ENCODE data around the gene LRRK1. TPM values are rescaled to one million over a fixed set of nuclear protein-coding genes. Genes with fewer than 3 reads are reported as not detected.

Gene LRRK1
- total RNA-seq, 1 experiment from 2014 or later: 7.0 TPM

GRCh38 chr15:101062471-101063171, 143.5 kb downstream of the LRRK1 start:
- H2AFZ ChIP-seq (ENCODE audit: low read length): no peak overlapping the region
- no peaks in the 10 kb centered on the region for H3K27me3 ChIP-seq (ENCODE audit: low read length)
- intact Hi-C loops (cut with micrococcal nuclease): no loop called here
- no peaks in the 10 kb centered on the region for H3K9me2 ChIP-seq (replicated peaks; ENCODE audit: low read length)
- H4K20me1 ChIP-seq (ENCODE audit: low read length): no peaks in the 10 kb centered on the region
- H3K9me3 ChIP-seq (ENCODE audit: low read length): no peaks in the 10 kb centered on the region
- no peaks in the 10 kb centered on the region for H3F3A ChIP-seq (ENCODE audit: low read length, unreplicated experiment)
- ChIA-PET POLR2A (ENCODE audit: unreplicated experiment) (no interaction called here), CTCF (no interaction called here)
- H3K27ac ChIP-seq (ENCODE audit: low read length): no peak overlapping the region
- H3K79me2 ChIP-seq (ENCODE audit: low read length): no peaks in the 10 kb centered on the region
- no peaks in the 10 kb centered on the region for H3K4me1 ChIP-seq (ENCODE audit: insufficient read depth, low read length)
- no peak for ATAC-seq
- no peaks in the 10 kb centered on the region for H3K36me3 ChIP-seq (ENCODE audit: low read depth, low read length)
- no peak overlapping the region for H3K9ac ChIP-seq (ENCODE audit: low read length)
- no TSS peak for BruUV-seq (replicated peaks)
- no peak for DNase-seq
- TF ChIP-seq EZH2 (IDR thresholded peaks at IDR 0.05; ENCODE audit: low read length, unreplicated experiment): no peak
- no peak for TF ChIP-seq EZH2phosphoT487 (IDR thresholded peaks at IDR 0.05; ENCODE audit: borderline replicate concordance, low read length)
- no peak for TF ChIP-seq CTCF (conservative IDR thresholded peaks at IDR 0.05; ENCODE audit: low read depth, low read length)
- no peak overlapping the region for H3K4me2 ChIP-seq (ENCODE audit: low read length)
- no peak overlapping the region for H3K4me3 ChIP-seq (ENCODE audit: low read length)

DNA sequence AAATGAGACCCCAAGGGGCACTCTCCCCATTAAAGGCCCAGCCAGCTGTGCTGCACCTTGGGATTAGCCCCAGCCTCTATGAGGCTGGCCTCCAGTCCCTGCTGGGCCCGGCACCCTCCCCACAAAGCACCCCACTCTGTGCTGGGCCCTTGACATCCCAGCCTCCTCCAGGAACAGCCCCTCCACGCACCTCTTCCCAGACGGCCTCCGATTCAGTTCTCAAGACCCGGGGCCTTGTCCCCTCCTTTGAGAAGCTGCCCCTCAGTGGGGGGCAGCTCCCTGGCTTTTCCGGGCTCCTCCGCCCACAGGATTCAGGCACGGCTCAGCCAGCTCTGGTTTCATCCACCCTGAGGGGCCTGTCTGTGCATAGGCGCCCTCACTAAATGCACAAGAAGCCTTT, 144.1 kb downstream of the LRRK1 start:
- H3K9me2 ChIP-seq (replicated peaks; ENCODE audit: low read length): no peaks in the 10 kb centered on the region
- H3K27ac ChIP-seq (ENCODE audit: low read length): no peak overlapping the region
- H3K36me3 ChIP-seq (ENCODE audit: low read depth, low read length): no peaks in the 10 kb centered on the region
- DNase-seq (no peak), ATAC-seq (no peak)
- CTCF ChIA-PET: no interaction called here
- H3K79me2 ChIP-seq (ENCODE audit: low read length): no peaks in the 10 kb centered on the region
- no peak overlapping the region for H3K4me2 ChIP-seq (ENCODE audit: low read length)
- no peaks in the 10 kb centered on the region for H3K27me3 ChIP-seq (ENCODE audit: low read length)
- H3F3A ChIP-seq (ENCODE audit: low read length, unreplicated experiment): no peaks in the 10 kb centered on the region
- no peaks in the 10 kb centered on the region for H3K9me3 ChIP-seq (ENCODE audit: low read length)
- TF ChIP-seq EZH2phosphoT487 (IDR thresholded peaks at IDR 0.05; ENCODE audit: borderline replicate concordance, low read length) (no peak), EZH2 (IDR thresholded peaks at IDR 0.05; ENCODE audit: low read length, unreplicated experiment) (no peak), CTCF (conservative IDR thresholded peaks at IDR 0.05; ENCODE audit: low read depth, low read length) (no peak)
- no peak overlapping the region for H3K9ac ChIP-seq (ENCODE audit: low read length)
- no peaks in the 10 kb centered on the region for H3K4me1 ChIP-seq (ENCODE audit: insufficient read depth, low read length)
- BruUV-seq (replicated peaks): no TSS peak
- no peaks in the 10 kb centered on the region for H4K20me1 ChIP-seq (ENCODE audit: low read length)
- no peak overlapping the region for H3K4me3 ChIP-seq (ENCODE audit: low read length)
- intact Hi-C loops (cut with micrococcal nuclease): no loop called here
- no peak overlapping the region for H2AFZ ChIP-seq (ENCODE audit: low read length)
- POLR2A ChIA-PET (ENCODE audit: unreplicated experiment): no interaction called here

DNA sequence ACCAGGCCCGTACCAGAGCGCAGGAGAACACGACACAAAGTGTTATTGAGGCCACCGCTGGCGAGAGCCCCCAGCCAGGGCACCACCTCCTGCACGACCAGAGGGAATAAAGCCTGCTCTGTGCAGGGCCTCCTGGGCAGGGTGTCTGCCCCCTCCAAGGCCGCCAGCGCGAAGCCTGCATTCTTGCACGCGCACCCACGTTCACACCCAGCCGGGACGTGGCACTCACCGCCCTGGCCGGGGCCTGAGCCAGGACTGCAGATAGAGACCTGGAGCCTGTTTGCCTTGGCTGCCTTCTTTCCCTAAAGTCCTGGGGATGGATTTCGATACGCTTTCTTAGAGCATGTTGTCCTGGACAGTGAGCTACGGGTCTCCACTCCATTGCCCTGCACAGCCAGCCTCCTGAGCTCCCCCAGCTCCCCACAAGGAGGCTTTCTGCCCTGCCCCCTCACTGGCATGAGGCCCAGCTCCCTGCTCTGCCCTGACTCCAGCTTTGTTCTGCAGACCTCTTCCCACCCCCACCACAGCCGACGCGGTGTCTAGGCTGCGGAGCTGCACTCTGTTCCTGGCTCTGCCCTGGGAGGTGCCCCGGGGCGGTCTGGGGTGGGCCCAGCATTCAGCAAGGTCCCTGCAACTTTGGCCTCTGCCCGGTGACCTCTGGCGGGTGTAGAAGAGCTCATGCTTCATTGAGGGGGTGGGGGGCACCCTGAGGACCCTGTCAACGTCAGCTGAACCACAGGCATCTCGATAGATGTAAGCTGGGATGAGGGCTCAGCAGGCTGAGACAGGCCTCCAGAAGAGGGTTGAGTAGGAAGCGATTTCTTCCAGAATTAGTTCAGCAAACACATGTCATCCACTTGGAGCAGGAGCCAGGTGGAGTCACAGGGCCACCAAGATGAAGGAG, 145.0 kb downstream of the LRRK1 start:
- Histone ChIP-seq H3K27me3 (ENCODE audit: low read length) (no peaks in the 10 kb centered on the region), H4K20me1 (ENCODE audit: low read length) (no peaks in the 10 kb centered on the region), H3F3A (ENCODE audit: low read length, unreplicated experiment) (no peaks in the 10 kb centered on the region), H3K9ac (ENCODE audit: low read length) (no peak overlapping the region), H3K4me1 (ENCODE audit: insufficient read depth, low read length) (no peaks in the 10 kb centered on the region), H2AFZ (ENCODE audit: low read length) (no peak overlapping the region), H3K79me2 (ENCODE audit: low read length) (no peaks in the 10 kb centered on the region), H3K36me3 (ENCODE audit: low read depth, low read length) (no peaks in the 10 kb centered on the region), H3K27ac (ENCODE audit: low read length) (no peak overlapping the region), H3K9me3 (ENCODE audit: low read length) (no peaks in the 10 kb centered on the region), H3K4me2 (ENCODE audit: low read length) (no peak overlapping the region), H3K4me3 (ENCODE audit: low read length) (no peak overlapping the region), H3K9me2 (replicated peaks; ENCODE audit: low read length) (no peaks in the 10 kb centered on the region)
- DNase-seq (no peak), ATAC-seq (no peak)
- POLR2A ChIA-PET (ENCODE audit: unreplicated experiment): no interaction called here
- CTCF ChIA-PET: no interaction called here
- intact Hi-C loops (cut with micrococcal nuclease): no loop called here
- BruUV-seq (replicated peaks): no TSS peak
- TF ChIP-seq EZH2 (IDR thresholded peaks at IDR 0.05; ENCODE audit: low read length, unreplicated experiment) (no peak), CTCF (conservative IDR thresholded peaks at IDR 0.05; ENCODE audit: low read depth, low read length) (no peak), EZH2phosphoT487 (IDR thresholded peaks at IDR 0.05; ENCODE audit: borderline replicate concordance, low read length) (no peak)
